K562 (cell line): ENCODE results near the gene ITPR1. TPM values are rescaled to one million over a fixed set of nuclear protein-coding genes. Genes with fewer than 3 reads are reported as not detected.

Source experiments
- CEBPB ChIP-seq: fragments of 450-650 bp; IDR thresholded peaks from 2 replicates; pipeline ENCODE4 v1.6.1; 2016; ENCODE audit warnings: missing genetic modification characterization, missing compliant biosample characterization
- CTBP1 ChIP-seq: fragments of 450-650 bp; IDR thresholded peaks from 2 replicates; pipeline ENCODE4 v1.6.1; 2016; ENCODE audit warnings: borderline replicate concordance
- ETV1 ChIP-seq: fragments of 450-650 bp; conservative IDR thresholded peaks from 2 replicates; pipeline ENCODE4 v1.6.1; 2016; ENCODE audit warnings: missing genetic modification characterization, control low read depth, low read depth, missing compliant biosample characterization
- ID3 ChIP-seq, 2 experiments: fragments of 250-450 bp in 1 of 2; fragments of 450-650 bp in 1 of 2; sonication (Bioruptor Pico) in 1 of 2; IDR thresholded peaks; 2 replicates each; pipeline versions ENCODE4 v1.6.1 to v1.8.0; 2016 to 2021; ENCODE audit warnings: mild to moderate bottlenecking in 2 of 2, moderate library complexity in 2 of 2, missing compliant biosample characterization in 1 of 2, missing genetic modification characterization in 1 of 2
- NBN ChIP-seq: fragments of 450-650 bp; IDR thresholded peaks from 2 replicates; pipeline ENCODE4 v1.6.1; 2016; ENCODE audit warnings: low read depth, mild to moderate bottlenecking
- NR2C2 ChIP-seq, 2 experiments: fragments of 200-800 bp in 1 of 2; sonication (Bioruptor generic) in 1 of 2; sonication (generic) in 1 of 2; formaldehyde crosslinking in 1 of 2; IDR thresholded peaks; 2 replicates each; pipeline versions ENCODE4 v1.6.1 to v1.8.0; 2016 to 2022; ENCODE audit warnings: mild to moderate bottlenecking in 1 of 2, missing compliant biosample characterization in 1 of 2, missing genetic modification characterization in 1 of 2, missing genetic modification reagents in 1 of 2
- PYGO2 ChIP-seq: fragments of 450-650 bp; IDR thresholded peaks from 2 replicates; pipeline ENCODE4 v1.6.1; 2016; ENCODE audit warnings: mild to moderate bottlenecking, missing genetic modification characterization, moderate library complexity, missing compliant biosample characterization
- RBM15 ChIP-seq: fragments of 200-400 bp; formaldehyde crosslinking; IDR thresholded peaks from 2 replicates; pipeline ENCODE4 v1.6.1; 2018; ENCODE audit warnings: mild to moderate bottlenecking, low read length, moderate library complexity; ENCODE audit not compliant: insufficient read depth
- SMAD2 ChIP-seq: fragments of 150-350 bp; IDR thresholded peaks from 2 replicates; pipeline ENCODE4 v1.6.1; 2014; ENCODE audit warnings: low read depth, mild to moderate bottlenecking, low read length
- SRF ChIP-seq, 2 experiments: fragments of 250-450, 450-650 bp in 1 of 2; sonication (Bioruptor Pico) in 1 of 2; sonication (generic) in 1 of 2; formaldehyde crosslinking; IDR thresholded peaks; 2 replicates each; pipeline versions ENCODE4 v1.5.0 to v1.5.1; 2020 to 2022; ENCODE audit warnings: mild to moderate bottlenecking in 1 of 2, missing genetic modification reagents in 1 of 2
- SRSF3 ChIP-seq: fragments of 200-400 bp; formaldehyde crosslinking; IDR thresholded peaks from 2 replicates; pipeline ENCODE4 v1.6.1; 2016; ENCODE audit warnings: mild to moderate bottlenecking, low read length, moderate library complexity; ENCODE audit not compliant: insufficient read depth
- ZNF311 ChIP-seq: fragments of 250-450 bp; sonication (Bioruptor Pico); IDR thresholded peaks from 2 replicates; pipeline ENCODE4 v1.4.0; 2020; ENCODE audit warnings: mild to moderate bottlenecking, moderate library complexity
- ZNF644 ChIP-seq: fragments of 200-800 bp; sonication (Bioruptor generic); IDR thresholded peaks from 2 replicates; pipeline ENCODE4 v1.6.1; 2016; ENCODE audit warnings: low read depth, missing genetic modification characterization, missing compliant biosample characterization
- ZNF668 ChIP-seq: fragments of 250-450 bp; sonication (Bioruptor Pico); IDR thresholded peaks from 2 replicates; pipeline ENCODE4 v1.8.0; 2022; ENCODE audit warnings: mild to moderate bottlenecking, inconsistent platforms
- ZNF740 ChIP-seq, 3 experiments: fragments of 200-800 bp in 1 of 3; sonication (Bioruptor generic) in 1 of 3; sonication (generic) in 1 of 3; formaldehyde crosslinking in 1 of 3; IDR thresholded peaks; 2 replicates each; pipeline versions ENCODE4 v1.6.1 to v1.8.0; 2016 to 2022; ENCODE audit warnings: mild to moderate bottlenecking in 2 of 3, missing compliant biosample characterization in 2 of 3, missing genetic modification characterization in 2 of 3, missing genetic modification reagents in 1 of 3
- polyA plus RNA-seq, 8 experiments: library from polyadenylated mRNA; depleted of rRNA in 4 of 8; stranded (reverse) in 5 of 8; unstranded in 3 of 8; fragments of >200 nt; fragmentation: Nextera tagmentation in 2 of 8; fragmentation: Illumina TruSeq in 1 of 8; extraction: Ambion mirVana in 2 of 8; extraction: Trizol in 1 of 8; gene quantifications; 2 replicates each; pipeline versions ENCODE4 v1.2.1 to v1.2.3, GENCODE V29; 2011 to 2014; ENCODE audit warnings: inconsistent platforms in 1 of 8, missing spikeins in 1 of 8
- total RNA-seq, 7 experiments: library from RNA; depleted of rRNA in 6 of 7; stranded (reverse); fragments of >200 nt in 6 of 7; fragmentation: Illumina TruSeq in 2 of 7; extraction: Trizol in 2 of 7; gene quantifications; 2 replicates each; pipeline versions ENCODE4 v1.2.1 to v1.2.3, GENCODE V29; 2011 to 2021; ENCODE audit warnings: low replicate concordance in 1 of 7
- TF ChIP-seq, protein P1 (sequence below): sonication (generic); formaldehyde crosslinking; IDR thresholded peaks from 2 replicates; pipeline ENCODE4 v1.8.0; 2023; ENCODE audit warnings: missing genetic modification reagents, mild to moderate bottlenecking, borderline replicate concordance
- TF ChIP-seq, protein P2 (sequence below): fragments of 250-450 bp; sonication (Bioruptor Pico); IDR thresholded peaks from 2 replicates; pipeline ENCODE4 v1.8.0; 2022; ENCODE audit warnings: moderate library complexity, mild to moderate bottlenecking, inconsistent platforms

Gene ITPR1
- total and polyA plus RNA-seq, 9 of the 15 experiments (the other 6 are each of a cell fraction or from before 2014, with no cell fraction given), result 22.4 to 40.0 (median 27.4) TPM

DNA sequence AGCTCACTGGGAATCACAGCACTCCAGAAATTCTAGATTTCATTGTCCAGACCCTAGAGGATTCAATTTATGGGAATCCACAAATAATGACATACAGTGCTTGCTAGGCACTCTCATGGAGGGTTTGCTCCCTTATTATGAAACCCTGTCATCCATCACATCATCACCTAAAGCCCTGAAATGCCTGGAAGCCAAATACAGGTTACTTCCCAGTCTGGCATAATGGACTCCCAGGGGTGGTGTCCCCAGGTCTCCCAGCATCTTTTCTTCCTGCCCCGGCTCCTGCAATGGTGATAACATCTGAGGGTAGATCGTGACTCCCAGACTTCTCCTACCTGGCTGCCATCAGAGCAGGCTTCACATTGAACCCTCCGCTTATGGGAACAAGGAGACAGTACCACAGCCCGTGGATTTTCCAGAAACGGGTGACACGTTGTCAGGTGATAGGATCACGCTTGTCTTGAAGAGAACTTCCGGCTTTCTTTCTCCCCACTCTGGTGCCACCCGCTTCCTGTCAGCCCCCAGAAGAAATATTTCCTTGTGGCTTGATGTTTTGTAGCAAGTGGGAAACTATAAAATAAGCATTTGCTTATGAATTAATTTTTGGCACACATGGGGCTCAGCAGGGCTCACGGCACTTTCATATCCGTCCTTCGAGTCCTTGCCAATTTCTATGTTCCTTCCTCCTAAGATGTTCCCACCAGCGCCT lies 247.4 kb downstream of the ITPR1 start (continued):
- TF ChIP-seq, protein P1, sequence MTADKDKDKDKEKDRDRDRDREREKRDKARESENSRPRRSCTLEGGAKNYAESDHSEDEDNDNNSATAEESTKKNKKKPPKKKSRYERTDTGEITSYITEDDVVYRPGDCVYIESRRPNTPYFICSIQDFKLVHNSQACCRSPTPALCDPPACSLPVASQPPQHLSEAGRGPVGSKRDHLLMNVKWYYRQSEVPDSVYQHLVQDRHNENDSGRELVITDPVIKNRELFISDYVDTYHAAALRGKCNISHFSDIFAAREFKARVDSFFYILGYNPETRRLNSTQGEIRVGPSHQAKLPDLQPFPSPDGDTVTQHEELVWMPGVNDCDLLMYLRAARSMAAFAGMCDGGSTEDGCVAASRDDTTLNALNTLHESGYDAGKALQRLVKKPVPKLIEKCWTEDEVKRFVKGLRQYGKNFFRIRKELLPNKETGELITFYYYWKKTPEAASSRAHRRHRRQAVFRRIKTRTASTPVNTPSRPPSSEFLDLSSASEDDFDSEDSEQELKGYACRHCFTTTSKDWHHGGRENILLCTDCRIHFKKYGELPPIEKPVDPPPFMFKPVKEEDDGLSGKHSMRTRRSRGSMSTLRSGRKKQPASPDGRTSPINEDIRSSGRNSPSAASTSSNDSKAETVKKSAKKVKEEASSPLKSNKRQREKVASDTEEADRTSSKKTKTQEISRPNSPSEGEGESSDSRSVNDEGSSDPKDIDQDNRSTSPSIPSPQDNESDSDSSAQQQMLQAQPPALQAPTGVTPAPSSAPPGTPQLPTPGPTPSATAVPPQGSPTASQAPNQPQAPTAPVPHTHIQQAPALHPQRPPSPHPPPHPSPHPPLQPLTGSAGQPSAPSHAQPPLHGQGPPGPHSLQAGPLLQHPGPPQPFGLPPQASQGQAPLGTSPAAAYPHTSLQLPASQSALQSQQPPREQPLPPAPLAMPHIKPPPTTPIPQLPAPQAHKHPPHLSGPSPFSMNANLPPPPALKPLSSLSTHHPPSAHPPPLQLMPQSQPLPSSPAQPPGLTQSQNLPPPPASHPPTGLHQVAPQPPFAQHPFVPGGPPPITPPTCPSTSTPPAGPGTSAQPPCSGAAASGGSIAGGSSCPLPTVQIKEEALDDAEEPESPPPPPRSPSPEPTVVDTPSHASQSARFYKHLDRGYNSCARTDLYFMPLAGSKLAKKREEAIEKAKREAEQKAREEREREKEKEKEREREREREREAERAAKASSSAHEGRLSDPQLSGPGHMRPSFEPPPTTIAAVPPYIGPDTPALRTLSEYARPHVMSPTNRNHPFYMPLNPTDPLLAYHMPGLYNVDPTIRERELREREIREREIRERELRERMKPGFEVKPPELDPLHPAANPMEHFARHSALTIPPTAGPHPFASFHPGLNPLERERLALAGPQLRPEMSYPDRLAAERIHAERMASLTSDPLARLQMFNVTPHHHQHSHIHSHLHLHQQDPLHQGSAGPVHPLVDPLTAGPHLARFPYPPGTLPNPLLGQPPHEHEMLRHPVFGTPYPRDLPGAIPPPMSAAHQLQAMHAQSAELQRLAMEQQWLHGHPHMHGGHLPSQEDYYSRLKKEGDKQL (CRISPR knock-in tag), result no peak
- TF ChIP-seq ZNF311, result peak; percentile 61; the same call in 1 of the 2 replicates
- no peak for TF ChIP-seq NBN
- TF ChIP-seq, protein P2, sequence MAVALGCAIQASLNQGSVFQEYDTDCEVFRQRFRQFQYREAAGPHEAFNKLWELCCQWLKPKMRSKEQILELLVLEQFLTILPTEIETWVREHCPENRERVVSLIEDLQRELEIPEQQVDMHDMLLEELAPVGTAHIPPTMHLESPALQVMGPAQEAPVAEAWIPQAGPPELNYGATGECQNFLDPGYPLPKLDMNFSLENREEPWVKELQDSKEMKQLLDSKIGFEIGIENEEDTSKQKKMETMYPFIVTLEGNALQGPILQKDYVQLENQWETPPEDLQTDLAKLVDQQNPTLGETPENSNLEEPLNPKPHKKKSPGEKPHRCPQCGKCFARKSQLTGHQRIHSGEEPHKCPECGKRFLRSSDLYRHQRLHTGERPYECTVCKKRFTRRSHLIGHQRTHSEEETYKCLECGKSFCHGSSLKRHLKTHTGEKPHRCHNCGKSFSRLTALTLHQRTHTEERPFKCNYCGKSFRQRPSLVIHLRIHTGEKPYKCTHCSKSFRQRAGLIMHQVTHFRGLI, result no peak
- no peak; the same call in 1 of the 2 replicates for TF ChIP-seq ETV1 (tag)
- TF ChIP-seq ZNF644 (tag), result 0 out of 2 replicates have a peak, but pooled peaks have one; percentile 6
- no peak for TF ChIP-seq PYGO2 (tag)
- no peak for TF ChIP-seq SRF (CRISPR knock-in tag; IDR thresholded peaks at IDR 0.05)
- no peak for TF ChIP-seq ZNF740 (CRISPR knock-in tag; IDR thresholded peaks at IDR 0.05)
- peak in 1 of 2 experiments; percentile 45; a peak in 1 of 4 replicates for TF ChIP-seq ZNF740 (tag; IDR thresholded peaks at IDR 0.05)
- no peak; the same call in 1 of the 2 replicates for TF ChIP-seq CTBP1
- peak; percentile 68; the same call in 1 of the 2 replicates for TF ChIP-seq ZNF668 (CRISPR knock-in tag)
- no peak for TF ChIP-seq RBM15
- no peak for TF ChIP-seq NR2C2 (CRISPR knock-in tag; IDR thresholded peaks at IDR 0.05)
- no peak for TF ChIP-seq NR2C2 (tag; IDR thresholded peaks at IDR 0.05)
- TF ChIP-seq CEBPB (tag), result peak; percentile 43; the same call in 1 of the 2 replicates
- no peak for TF ChIP-seq ID3 (CRISPR knock-in tag; IDR thresholded peaks at IDR 0.05)
- peak; percentile 50; the same call in 1 of the 2 replicates for TF ChIP-seq ID3 (tag; IDR thresholded peaks at IDR 0.05)
- TF ChIP-seq SMAD2, result no peak
- no peak for TF ChIP-seq SRSF3
